ENCODE measurements around the gene ATP1A1.

ATP1A1 gene

DNA sequence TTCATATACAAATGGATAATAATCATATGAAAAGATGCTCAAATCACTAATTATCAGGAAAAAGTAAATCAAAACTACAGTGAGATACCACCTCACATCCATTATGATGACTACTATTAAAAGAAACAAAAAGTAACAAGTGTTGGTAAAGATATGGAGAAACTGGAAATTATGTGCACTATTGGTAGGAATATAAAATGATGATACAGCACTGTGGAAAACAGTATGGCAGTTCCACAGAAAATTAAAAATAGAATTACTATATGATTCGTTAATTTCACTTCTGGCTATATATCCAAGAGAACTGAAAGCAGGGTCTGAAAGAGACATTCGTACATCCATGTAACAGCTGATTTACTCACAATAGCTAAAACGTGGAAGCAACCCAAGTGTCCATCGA lies 21.1 kb upstream of the ATP1A1 start:
- TF ChIP-seq, protein P1, sequence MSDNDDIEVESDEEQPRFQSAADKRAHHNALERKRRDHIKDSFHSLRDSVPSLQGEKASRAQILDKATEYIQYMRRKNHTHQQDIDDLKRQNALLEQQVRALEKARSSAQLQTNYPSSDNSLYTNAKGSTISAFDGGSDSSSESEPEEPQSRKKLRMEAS (IDR thresholded peaks at IDR 0.05; ENCODE audit: low read depth, low read length): no peak
- TF ChIP-seq, protein P2, sequence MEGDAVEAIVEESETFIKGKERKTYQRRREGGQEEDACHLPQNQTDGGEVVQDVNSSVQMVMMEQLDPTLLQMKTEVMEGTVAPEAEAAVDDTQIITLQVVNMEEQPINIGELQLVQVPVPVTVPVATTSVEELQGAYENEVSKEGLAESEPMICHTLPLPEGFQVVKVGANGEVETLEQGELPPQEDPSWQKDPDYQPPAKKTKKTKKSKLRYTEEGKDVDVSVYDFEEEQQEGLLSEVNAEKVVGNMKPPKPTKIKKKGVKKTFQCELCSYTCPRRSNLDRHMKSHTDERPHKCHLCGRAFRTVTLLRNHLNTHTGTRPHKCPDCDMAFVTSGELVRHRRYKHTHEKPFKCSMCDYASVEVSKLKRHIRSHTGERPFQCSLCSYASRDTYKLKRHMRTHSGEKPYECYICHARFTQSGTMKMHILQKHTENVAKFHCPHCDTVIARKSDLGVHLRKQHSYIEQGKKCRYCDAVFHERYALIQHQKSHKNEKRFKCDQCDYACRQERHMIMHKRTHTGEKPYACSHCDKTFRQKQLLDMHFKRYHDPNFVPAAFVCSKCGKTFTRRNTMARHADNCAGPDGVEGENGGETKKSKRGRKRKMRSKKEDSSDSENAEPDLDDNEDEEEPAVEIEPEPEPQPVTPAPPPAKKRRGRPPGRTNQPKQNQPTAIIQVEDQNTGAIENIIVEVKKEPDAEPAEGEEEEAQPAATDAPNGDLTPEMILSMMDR (IDR thresholded peaks at IDR 0.05; ENCODE audit: low read depth, low read length): no peak
- no peak for TF ChIP-seq POLR2A (IDR thresholded peaks at IDR 0.05; ENCODE audit: extremely low read depth, insufficient read length)
- no peak for TF ChIP-seq MYC (IDR thresholded peaks at IDR 0.05; ENCODE audit: low read depth, low read length)
- DNase-seq (ENCODE audit: low read depth): no peak
- H3K4me3 ChIP-seq (ENCODE audit: low read depth, low read length): no peak overlapping the region

DNA sequence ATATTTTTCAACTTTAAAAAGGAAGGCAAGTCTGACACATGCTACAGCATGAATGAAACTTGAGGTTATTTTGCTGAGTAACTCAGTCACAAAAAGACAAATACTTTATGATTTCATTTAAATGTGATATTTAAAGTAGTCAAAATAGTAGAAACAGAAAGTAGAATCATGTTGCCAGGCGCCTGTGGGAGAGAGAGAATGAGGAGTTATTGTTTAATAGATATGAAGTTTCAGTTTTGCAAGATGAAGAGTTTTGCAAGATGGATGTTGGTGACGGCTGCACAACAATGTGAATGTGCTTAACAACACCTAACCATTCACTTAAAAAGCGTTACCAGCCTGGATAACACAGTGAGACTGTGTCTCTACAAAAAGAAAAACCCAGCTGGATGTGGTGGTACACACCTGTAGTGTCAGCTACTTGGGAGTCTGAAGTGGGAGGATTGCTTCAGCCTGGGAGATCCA lies 20.7 kb upstream of the ATP1A1 start:
- TF ChIP-seq POLR2A (IDR thresholded peaks at IDR 0.05; ENCODE audit: extremely low read depth, insufficient read length): no peak
- TF ChIP-seq MYC (IDR thresholded peaks at IDR 0.05; ENCODE audit: low read depth, low read length): no peak
- TF ChIP-seq, protein P2 (IDR thresholded peaks at IDR 0.05; ENCODE audit: low read depth, low read length): no peak
- TF ChIP-seq, protein P1 (IDR thresholded peaks at IDR 0.05; ENCODE audit: low read depth, low read length): no peak
- DNase-seq (ENCODE audit: low read depth): no peak
- no peak overlapping the region for H3K4me3 ChIP-seq (ENCODE audit: low read depth, low read length)

DNA sequence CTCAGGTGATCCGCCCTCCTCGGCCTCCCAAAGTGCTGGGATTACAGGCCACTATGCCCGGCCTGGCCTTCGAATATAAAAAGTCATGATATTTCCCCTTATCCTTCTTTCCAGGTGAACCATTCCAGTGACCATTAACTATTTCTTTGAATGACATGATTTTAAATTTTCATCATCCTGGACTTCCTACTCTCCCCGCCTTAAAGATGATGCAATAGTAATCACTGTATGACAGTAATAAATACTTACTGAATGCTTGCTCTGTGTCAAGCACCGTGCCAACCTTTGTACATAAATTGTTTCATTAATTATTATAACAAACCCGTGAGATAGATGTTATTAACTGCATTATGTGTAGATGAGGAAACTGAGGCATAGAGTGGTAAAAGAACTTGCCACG lies 19.9 kb upstream of the ATP1A1 start:
- DNase-seq (ENCODE audit: low read depth): no peak
- TF ChIP-seq, protein P2 (IDR thresholded peaks at IDR 0.05; ENCODE audit: low read depth, low read length): no peak
- TF ChIP-seq MYC (IDR thresholded peaks at IDR 0.05; ENCODE audit: low read depth, low read length): no peak
- TF ChIP-seq, protein P1 (IDR thresholded peaks at IDR 0.05; ENCODE audit: low read depth, low read length): no peak
- no peak for TF ChIP-seq POLR2A (IDR thresholded peaks at IDR 0.05; ENCODE audit: extremely low read depth, insufficient read length)
- no peak overlapping the region for H3K4me3 ChIP-seq (ENCODE audit: low read depth, low read length)

DNA sequence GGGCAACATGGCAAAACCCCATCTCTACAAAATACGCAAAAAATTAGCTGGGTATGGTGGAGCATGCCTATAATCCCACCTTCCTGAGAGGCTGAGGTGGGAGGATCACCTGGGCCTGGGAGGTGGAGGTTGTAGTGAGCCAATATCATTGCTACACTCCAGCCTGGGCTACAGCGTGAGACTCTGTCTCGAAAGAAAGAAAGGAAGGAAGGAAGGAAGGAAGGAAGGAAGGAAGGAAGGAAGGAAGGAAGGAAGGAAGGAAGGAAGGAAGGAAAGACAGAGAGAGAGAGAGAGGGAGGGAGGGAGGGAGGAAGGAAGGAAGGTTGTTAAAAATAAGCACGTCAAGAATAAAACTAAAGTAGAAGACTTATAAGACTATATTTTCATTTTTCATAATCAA lies 17.0 kb upstream of the ATP1A1 start:
- no peak overlapping the region for H3K4me3 ChIP-seq (ENCODE audit: low read depth, low read length)
- no peak for DNase-seq (ENCODE audit: low read depth)
- TF ChIP-seq POLR2A (IDR thresholded peaks at IDR 0.05; ENCODE audit: extremely low read depth, insufficient read length): no peak

DNA sequence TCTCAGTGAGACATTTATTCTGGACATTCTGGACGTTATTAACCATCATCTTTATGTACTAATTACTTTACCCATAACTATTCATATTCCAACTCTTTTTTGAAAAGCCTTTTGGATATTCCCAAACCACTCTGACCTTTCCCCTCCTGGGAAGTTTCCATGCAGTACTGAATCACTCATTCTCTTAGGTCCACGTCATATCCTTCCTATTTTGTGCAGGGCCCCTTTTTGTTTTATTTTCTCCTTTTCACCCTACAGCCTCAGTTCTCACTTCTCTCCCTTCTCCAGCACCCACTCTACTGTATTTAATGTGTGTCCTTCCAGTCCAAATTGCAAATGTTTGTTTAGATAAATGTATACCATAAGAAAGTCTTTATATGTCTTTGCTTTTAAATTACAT lies 16.4 kb upstream of the ATP1A1 start:
- H3K4me3 ChIP-seq (ENCODE audit: low read depth, low read length): no peak overlapping the region
- TF ChIP-seq, protein P2 (IDR thresholded peaks at IDR 0.05; ENCODE audit: low read depth, low read length): no peak
- TF ChIP-seq, protein P1 (IDR thresholded peaks at IDR 0.05; ENCODE audit: low read depth, low read length): no peak
- TF ChIP-seq POLR2A (IDR thresholded peaks at IDR 0.05; ENCODE audit: extremely low read depth, insufficient read length) (no peak), MYC (IDR thresholded peaks at IDR 0.05; ENCODE audit: low read depth, low read length) (no peak)
- DNase-seq (ENCODE audit: low read depth): no peak

DNA sequence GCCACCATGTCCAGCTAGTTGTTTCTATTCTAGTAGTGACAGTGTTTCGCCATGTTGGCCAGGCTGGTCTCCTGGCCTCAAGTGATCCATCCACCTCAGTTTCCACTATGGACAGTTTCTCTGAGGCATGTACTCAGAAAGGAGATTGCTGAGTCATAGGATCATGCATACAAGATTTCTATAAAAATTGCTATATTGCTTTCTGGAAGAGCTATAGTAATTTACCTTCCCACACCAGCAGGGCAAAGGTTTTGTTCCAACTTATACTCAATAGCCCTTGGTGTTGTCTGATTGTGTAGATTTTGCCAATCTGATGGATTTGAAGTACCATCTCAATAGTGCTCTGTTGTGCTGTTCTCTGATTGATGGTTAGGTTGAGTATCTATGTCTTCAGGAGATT lies 15.6 kb upstream of the ATP1A1 start:
- H3K4me3 ChIP-seq (ENCODE audit: low read depth, low read length): no peak overlapping the region
- TF ChIP-seq, protein P2 (IDR thresholded peaks at IDR 0.05; ENCODE audit: low read depth, low read length): no peak
- TF ChIP-seq POLR2A (IDR thresholded peaks at IDR 0.05; ENCODE audit: extremely low read depth, insufficient read length) (no peak), MYC (IDR thresholded peaks at IDR 0.05; ENCODE audit: low read depth, low read length) (no peak)
- TF ChIP-seq, protein P1 (IDR thresholded peaks at IDR 0.05; ENCODE audit: low read depth, low read length): no peak
- DNase-seq (ENCODE audit: low read depth): no peak
